AG04449 (cell line): ENCODE measurements around the gene MAP4.

Experiments used
- CTCF ChIA-PET: fragments of 350-600 bp; formaldehyde crosslinking; extraction: SDS; loops from one replicate; lab custom pipeline; 2021; ENCODE audit warnings: antibody characterized with exemption; lab: Yijun Ruan, JAX
- POLR2A ChIA-PET: fragments of 400-600, 350-600 bp; formaldehyde crosslinking; extraction: SDS; loops from one replicate; lab custom pipeline; 2020; ENCODE audit warnings: antibody characterized with exemption, inconsistent platforms; lab: Yijun Ruan, JAX
- DNase-seq: peaks from one replicate; pipeline ENCODE4 v3.0.0-alpha.2; 2010; ENCODE audit warnings: low read depth, low spot score
- H3K4me3 ChIP-seq: 2 replicates; pipeline ENCODE4 v1.5.1; 2011; ENCODE audit warnings: low read depth, mild to moderate bottlenecking, control low read depth, low read length
- CTCF ChIP-seq: IDR thresholded peaks from one replicate; pipeline ENCODE4 v1.5.1; 2011; ENCODE audit warnings: mild to moderate bottlenecking, moderate library complexity, low read length, control low read depth, inconsistent platforms; ENCODE audit not compliant: insufficient read depth; ENCODE audit errors: missing control alignments

Gene MAP4

DNA sequence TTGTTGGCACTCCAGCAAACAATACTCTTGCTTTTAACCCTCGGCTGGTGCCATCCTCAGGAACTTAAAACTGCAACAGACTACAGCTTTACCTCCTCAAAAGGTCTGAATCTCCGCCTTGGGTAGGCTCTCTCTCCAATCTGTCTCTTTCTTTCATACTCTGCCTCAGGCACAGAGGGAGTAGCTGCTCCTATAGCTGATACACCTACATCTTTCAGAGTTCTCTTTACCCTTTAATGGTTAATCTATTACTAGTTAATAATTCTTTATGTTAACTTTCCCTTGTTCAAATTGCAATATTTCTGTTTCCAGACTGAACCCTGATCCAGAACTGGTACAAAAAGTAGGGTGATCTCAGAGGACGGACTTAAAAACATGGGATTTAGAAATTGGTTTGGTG lies 66.2 kb downstream of the MAP4 start:
- no peak overlapping the region for H3K4me3 ChIP-seq
- ChIA-PET CTCF (interaction anchor here (0.7 to 1.7 kb wide), 5 partner anchors 11 to 208 kb away, joined by 3 to 6 read pairs (median 3); no protein-coding TSS in a partner anchor), POLR2A (no interaction called here)
- DNase-seq = no peak
- no peak for TF ChIP-seq CTCF

- ChIA-PET POLR2A (no interaction called here), CTCF (no interaction called here)
- no peak overlapping the region for H3K4me3 ChIP-seq
- DNase-seq = no peak
- TF ChIP-seq CTCF = no peak
Measured at GRCh38 chr3:47940232-47940631, 76.0 kb downstream of the MAP4 start.

DNA sequence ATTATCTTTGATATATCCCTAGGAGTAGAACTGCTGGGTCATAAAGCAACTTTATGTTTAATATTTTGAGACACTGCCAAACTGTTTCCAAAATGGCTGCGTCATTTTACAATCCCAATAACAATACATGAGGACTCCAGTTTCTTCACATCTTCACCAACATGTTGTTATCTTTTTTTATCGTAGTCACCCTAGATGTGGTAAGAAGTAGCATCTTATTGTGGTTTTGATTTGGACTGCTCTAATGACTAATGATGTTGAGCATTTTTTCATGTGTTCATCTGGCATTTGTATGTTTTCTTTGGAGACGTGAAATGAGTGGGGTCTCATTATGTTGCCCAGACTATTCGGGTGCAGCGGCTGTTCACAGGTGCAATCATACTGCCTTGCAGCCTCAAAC lies 83.8 kb downstream of the MAP4 start:
- DNase-seq = no peak
- TF ChIP-seq CTCF = no peak
- H3K4me3 ChIP-seq = no peak overlapping the region
- CTCF ChIA-PET = no interaction called here
- POLR2A ChIA-PET = no interaction called here

DNA sequence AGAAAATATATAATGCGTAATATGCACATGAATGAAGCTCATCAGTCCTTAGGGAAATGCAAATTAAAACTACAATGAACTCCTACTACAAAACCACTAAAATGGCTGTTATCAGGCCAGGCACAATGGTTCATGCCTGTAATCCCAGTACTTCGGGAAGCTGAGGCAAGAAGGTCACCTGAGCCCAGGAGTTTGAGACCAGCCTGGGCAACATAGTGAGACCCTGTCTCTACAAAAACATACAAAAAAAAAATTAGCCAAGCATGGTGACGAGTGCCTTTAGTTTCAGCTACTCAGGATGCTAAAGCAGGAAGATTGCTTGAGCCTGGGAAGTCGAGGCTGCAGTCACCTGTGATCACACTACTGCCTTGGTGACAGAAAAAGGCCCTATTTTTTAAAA lies 85.2 kb downstream of the MAP4 start:
- H3K4me3 ChIP-seq = no peak overlapping the region
- no peak for TF ChIP-seq CTCF
- ChIA-PET CTCF (interaction anchor here (0.6 kb wide), 2 partner anchors 192 to 444 kb away, joined by 3 read pairs; no protein-coding TSS in a partner anchor), POLR2A (no interaction called here)
- no peak for DNase-seq

- no peak for TF ChIP-seq CTCF
- no peak for DNase-seq
- POLR2A ChIA-PET = no interaction called here
- CTCF ChIA-PET = no interaction called here
- H3K4me3 ChIP-seq = no peak overlapping the region
Measured at GRCh38 chr3:47916696-47917095, 99.5 kb downstream of the MAP4 start.

DNA sequence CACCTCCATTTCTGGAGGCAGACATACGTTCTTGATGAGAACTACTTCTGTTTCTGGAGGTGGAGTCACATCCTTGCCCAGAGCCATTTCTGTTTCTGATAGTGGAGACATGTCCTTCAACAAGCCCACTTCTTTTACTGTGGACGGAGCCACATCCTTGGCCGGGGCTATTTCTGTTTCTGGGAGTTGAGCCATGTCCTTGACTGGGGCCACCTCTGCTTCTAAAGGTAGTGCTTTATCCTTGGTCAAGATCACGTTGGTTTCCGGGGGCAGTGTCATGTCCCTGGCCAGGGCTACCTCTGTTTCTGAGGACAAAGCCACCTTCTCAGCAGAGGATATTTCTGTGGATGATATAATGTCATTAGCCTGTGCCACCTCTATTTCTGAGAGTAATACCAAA lies 100.0 kb downstream of the MAP4 start:
- POLR2A ChIA-PET = no interaction called here
- DNase-seq = no peak
- CTCF ChIA-PET = no interaction called here
- no peak overlapping the region for H3K4me3 ChIP-seq
- TF ChIP-seq CTCF = no peak
